HEK293 (cell line): Measurements from ENCODE around the gene N4BP3.
A peak's percentile ranks its signal among the peaks of the same experiment; 100 is the strongest.

Experiments
- GLIS1 ChIP-seq: fragments of 450-650 bp; formaldehyde crosslinking; IDR thresholded peaks from 2 replicates; pipeline ENCODE4 v1.5.1; 2016; ENCODE audit warnings: missing biosample characterization, missing genetic modification characterization
- GLIS2 ChIP-seq: fragments of 450-650 bp; formaldehyde crosslinking; IDR thresholded peaks from 2 replicates; pipeline ENCODE4 v1.5.1; 2016; ENCODE audit warnings: missing biosample characterization, missing genetic modification characterization
- HOXA7 ChIP-seq: sonication (generic); formaldehyde crosslinking; IDR thresholded peaks from 2 replicates; pipeline ENCODE4 v1.8.1; 2022; ENCODE audit warnings: missing genetic modification reagents, borderline replicate concordance
- HOXD13 ChIP-seq: sonication (generic); formaldehyde crosslinking; IDR thresholded peaks from 2 replicates; pipeline ENCODE4 v1.8.0; 2022; ENCODE audit warnings: missing genetic modification reagents, borderline replicate concordance
- KLF1 ChIP-seq: fragments of 450-650 bp; formaldehyde crosslinking; IDR thresholded peaks from 2 replicates; pipeline ENCODE4 v1.5.1; 2016; ENCODE audit warnings: missing biosample characterization, missing genetic modification characterization
- KLF7 ChIP-seq: fragments of 450-650 bp; formaldehyde crosslinking; IDR thresholded peaks from 2 replicates; pipeline ENCODE4 v1.5.1; 2016; ENCODE audit warnings: missing biosample characterization, missing genetic modification characterization, borderline replicate concordance
- OVOL3 ChIP-seq: fragments of 450-650 bp; formaldehyde crosslinking; IDR thresholded peaks from 2 replicates; pipeline ENCODE4 v1.5.1; 2016; ENCODE audit warnings: missing biosample characterization, missing genetic modification characterization
- SP2 ChIP-seq: fragments of 450-650 bp; formaldehyde crosslinking; IDR thresholded peaks from 2 replicates; pipeline ENCODE4 v1.5.1; 2016; ENCODE audit warnings: missing biosample characterization, missing genetic modification characterization
- SP3 ChIP-seq: fragments of 450-650 bp; formaldehyde crosslinking; IDR thresholded peaks from 2 replicates; pipeline ENCODE4 v1.5.1; 2016; ENCODE audit warnings: missing biosample characterization, missing genetic modification characterization
- SP7 ChIP-seq: fragments of 450-650 bp; formaldehyde crosslinking; IDR thresholded peaks from 2 replicates; pipeline ENCODE4 v1.5.1; 2016; ENCODE audit warnings: missing biosample characterization, missing genetic modification characterization
- TRIM28 ChIP-seq: IDR thresholded peaks from 2 replicates; pipeline ENCODE4 v1.6.1; 2011; ENCODE audit warnings: low read length, control low read depth, borderline replicate concordance
- ZEB2 ChIP-seq: fragments of 450-650 bp; formaldehyde crosslinking; IDR thresholded peaks from 2 replicates; pipeline ENCODE4 v1.5.1; 2016; ENCODE audit warnings: missing biosample characterization, missing genetic modification characterization
- ZFP3 ChIP-seq: fragments of 450-650 bp; formaldehyde crosslinking; IDR thresholded peaks from 2 replicates; pipeline ENCODE4 v1.5.1; 2016; ENCODE audit warnings: low read depth, missing biosample characterization, missing genetic modification characterization
- ZNF114 ChIP-seq: fragments of 450-650 bp; formaldehyde crosslinking; IDR thresholded peaks from 2 replicates; pipeline ENCODE4 v1.5.0; 2017; ENCODE audit warnings: missing biosample characterization, missing genetic modification characterization
- ZNF140 ChIP-seq: fragments of 450-650 bp; formaldehyde crosslinking; IDR thresholded peaks from 2 replicates; pipeline ENCODE4 v1.5.1; 2016; ENCODE audit warnings: missing biosample characterization, missing genetic modification characterization
- ZNF155 ChIP-seq: fragments of 450-650 bp; formaldehyde crosslinking; IDR thresholded peaks from 2 replicates; pipeline ENCODE4 v1.5.1; 2016; ENCODE audit warnings: missing biosample characterization, missing genetic modification characterization
- ZNF157 ChIP-seq: fragments of 450-650 bp; formaldehyde crosslinking; IDR thresholded peaks from 2 replicates; pipeline ENCODE4 v1.5.1; 2016; ENCODE audit warnings: missing biosample characterization, missing genetic modification characterization
- ZNF214 ChIP-seq: fragments of 450-650 bp; formaldehyde crosslinking; IDR thresholded peaks from 2 replicates; pipeline ENCODE4 v1.5.1; 2017; ENCODE audit warnings: missing biosample characterization, mild to moderate bottlenecking, missing genetic modification characterization, borderline replicate concordance
- ZNF302 ChIP-seq: fragments of 450-650 bp; formaldehyde crosslinking; IDR thresholded peaks from 2 replicates; pipeline ENCODE4 v1.5.1; 2016; ENCODE audit warnings: missing biosample characterization, missing genetic modification characterization, low read depth
- ZNF426 ChIP-seq: fragments of 450-650 bp; formaldehyde crosslinking; IDR thresholded peaks from 2 replicates; pipeline ENCODE4 v1.5.1; 2017; ENCODE audit warnings: missing biosample characterization, missing genetic modification characterization, mild to moderate bottlenecking, inconsistent platforms, moderate library complexity
- ZNF501 ChIP-seq: fragments of 450-650 bp; formaldehyde crosslinking; IDR thresholded peaks from 2 replicates; pipeline ENCODE4 v1.5.1; 2016; ENCODE audit warnings: missing biosample characterization, missing genetic modification characterization
- ZNF521 ChIP-seq: fragments of 450-650 bp; formaldehyde crosslinking; IDR thresholded peaks from 2 replicates; pipeline ENCODE4 v1.5.1; 2017; ENCODE audit warnings: missing biosample characterization, mild to moderate bottlenecking, missing genetic modification characterization
- ZNF571 ChIP-seq: fragments of 450-650 bp; formaldehyde crosslinking; IDR thresholded peaks from 2 replicates; pipeline ENCODE4 v1.5.0; 2017; ENCODE audit warnings: missing biosample characterization, missing genetic modification characterization
- ZNF76 ChIP-seq: fragments of 450-650 bp; formaldehyde crosslinking; IDR thresholded peaks from 2 replicates; pipeline ENCODE4; 2016; ENCODE audit warnings: low read depth, missing biosample characterization, missing genetic modification characterization, borderline replicate concordance
- ZNF792 ChIP-seq: fragments of 450-650 bp; formaldehyde crosslinking; IDR thresholded peaks from 2 replicates; pipeline ENCODE4 v1.5.1; 2016; ENCODE audit warnings: missing biosample characterization, missing genetic modification characterization
- ZSCAN30 ChIP-seq: fragments of 450-650 bp; IDR thresholded peaks from 2 replicates; pipeline ENCODE4 v1.5.1; 2018; ENCODE audit warnings: missing biosample characterization, mild to moderate bottlenecking, missing genetic modification characterization, moderate library complexity
- TF ChIP-seq, protein P1 (sequence below): fragments of 450-650 bp; formaldehyde crosslinking; conservative IDR thresholded peaks from 2 replicates; pipeline ENCODE4 v1.5.1; 2016; ENCODE audit warnings: low read depth, missing biosample characterization, missing genetic modification characterization
- TF ChIP-seq, protein P2 (sequence below): fragments of 450-650 bp; formaldehyde crosslinking; optimal IDR thresholded peaks from 2 replicates; pipeline ENCODE3; 2016; ENCODE audit warnings: missing biosample characterization, mild to moderate bottlenecking, missing genetic modification characterization
- TF ChIP-seq, protein P3 (sequence below): fragments of 450-650 bp; formaldehyde crosslinking; IDR thresholded peaks from 2 replicates; pipeline ENCODE4 v1.5.1; 2016; ENCODE audit warnings: missing biosample characterization, missing genetic modification characterization
- TF ChIP-seq, protein P4 (sequence below): fragments of 450-650 bp; formaldehyde crosslinking; IDR thresholded peaks from 2 replicates; pipeline ENCODE4 v1.5.1; 2017; ENCODE audit warnings: missing biosample characterization, missing genetic modification characterization
- TF ChIP-seq, protein P5 (sequence below): fragments of 450-650 bp; formaldehyde crosslinking; IDR thresholded peaks from 2 replicates; pipeline ENCODE4 v1.5.1; 2016; ENCODE audit warnings: missing biosample characterization, missing genetic modification characterization

The N4BP3 gene

DNA sequence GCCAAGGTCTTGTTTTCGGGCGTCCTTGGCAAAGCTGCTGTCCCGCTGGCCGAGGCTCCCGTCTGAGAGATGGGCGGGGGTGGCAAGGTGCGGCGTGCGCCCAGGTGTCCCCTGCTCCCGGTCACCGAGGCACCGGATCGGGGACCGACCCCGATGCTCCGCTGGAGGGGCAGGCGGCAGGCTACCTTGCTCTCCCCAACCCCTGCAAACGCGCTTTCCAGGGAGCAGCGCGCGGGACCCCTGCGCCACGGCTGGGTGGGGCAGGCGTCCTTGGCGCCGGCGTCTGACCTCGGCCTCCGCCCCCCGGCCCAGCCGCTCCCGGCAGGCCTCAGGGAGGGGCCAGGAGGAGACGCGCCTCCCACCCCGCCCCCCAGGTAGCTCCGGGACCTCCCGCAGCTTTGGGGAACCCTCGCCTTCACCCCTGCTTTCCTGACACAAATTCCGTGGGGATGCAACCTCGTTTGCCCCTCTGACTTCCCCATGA, 551 bp downstream of the N4BP3 start (continued):
- TF ChIP-seq ZNF114 (no peak), HOXD13 (no peak), ZNF571 (tag by site-specific recombination) (no peak), ZNF157 (no peak), ZSCAN30 (no peak), KLF1 (tag by site-specific recombination) (peak; percentile 79), SP7 (tag by site-specific recombination) (no peak), ZEB2 (peak; percentile 49; the same call in 1 of the 2 replicates), ZNF155 (tag by site-specific recombination) (no peak), ZNF214 (tag by site-specific recombination) (no peak), OVOL3 (tag by site-specific recombination) (no peak), GLIS2 (tag by site-specific recombination) (peak; percentile 86), TRIM28 (no peak), SP2 (peak; percentile 47), ZNF302 (tag by site-specific recombination) (no peak), ZNF140 (tag by site-specific recombination) (no peak), SP3 (peak; percentile 57), ZNF76 (tag by site-specific recombination) (peak; percentile 40; the same call in 1 of the 2 replicates), ZFP3 (no peak), ZNF521 (tag by site-specific recombination) (no peak), ZNF426 (no peak), HOXA7 (no peak), ZNF501 (tag by site-specific recombination) (no peak), ZNF792 (no peak), GLIS1 (peak; percentile 94), KLF7 (tag by site-specific recombination) (0 out of 2 replicates have a peak, but pooled peaks have one; percentile 33)
- TF ChIP-seq, protein P1, sequence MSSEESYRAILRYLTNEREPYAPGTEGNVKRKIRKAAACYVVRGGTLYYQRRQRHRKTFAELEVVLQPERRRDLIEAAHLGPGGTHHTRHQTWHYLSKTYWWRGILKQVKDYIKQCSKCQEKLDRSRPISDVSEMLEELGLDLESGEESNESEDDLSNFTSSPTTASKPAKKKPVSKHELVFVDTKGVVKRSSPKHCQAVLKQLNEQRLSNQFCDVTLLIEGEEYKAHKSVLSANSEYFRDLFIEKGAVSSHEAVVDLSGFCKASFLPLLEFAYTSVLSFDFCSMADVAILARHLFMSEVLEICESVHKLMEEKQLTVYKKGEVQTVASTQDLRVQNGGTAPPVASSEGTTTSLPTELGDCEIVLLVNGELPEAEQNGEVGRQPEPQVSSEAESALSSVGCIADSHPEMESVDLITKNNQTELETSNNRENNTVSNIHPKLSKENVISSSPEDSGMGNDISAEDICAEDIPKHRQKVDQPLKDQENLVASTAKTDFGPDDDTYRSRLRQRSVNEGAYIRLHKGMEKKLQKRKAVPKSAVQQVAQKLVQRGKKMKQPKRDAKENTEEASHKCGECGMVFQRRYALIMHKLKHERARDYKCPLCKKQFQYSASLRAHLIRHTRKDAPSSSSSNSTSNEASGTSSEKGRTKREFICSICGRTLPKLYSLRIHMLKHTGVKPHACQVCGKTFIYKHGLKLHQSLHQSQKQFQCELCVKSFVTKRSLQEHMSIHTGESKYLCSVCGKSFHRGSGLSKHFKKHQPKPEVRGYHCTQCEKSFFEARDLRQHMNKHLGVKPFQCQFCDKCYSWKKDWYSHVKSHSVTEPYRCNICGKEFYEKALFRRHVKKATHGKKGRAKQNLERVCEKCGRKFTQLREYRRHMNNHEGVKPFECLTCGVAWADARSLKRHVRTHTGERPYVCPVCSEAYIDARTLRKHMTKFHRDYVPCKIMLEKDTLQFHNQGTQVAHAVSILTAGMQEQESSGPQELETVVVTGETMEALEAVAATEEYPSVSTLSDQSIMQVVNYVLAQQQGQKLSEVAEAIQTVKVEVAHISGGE (tag by site-specific recombination) = no peak
- TF ChIP-seq, protein P2, sequence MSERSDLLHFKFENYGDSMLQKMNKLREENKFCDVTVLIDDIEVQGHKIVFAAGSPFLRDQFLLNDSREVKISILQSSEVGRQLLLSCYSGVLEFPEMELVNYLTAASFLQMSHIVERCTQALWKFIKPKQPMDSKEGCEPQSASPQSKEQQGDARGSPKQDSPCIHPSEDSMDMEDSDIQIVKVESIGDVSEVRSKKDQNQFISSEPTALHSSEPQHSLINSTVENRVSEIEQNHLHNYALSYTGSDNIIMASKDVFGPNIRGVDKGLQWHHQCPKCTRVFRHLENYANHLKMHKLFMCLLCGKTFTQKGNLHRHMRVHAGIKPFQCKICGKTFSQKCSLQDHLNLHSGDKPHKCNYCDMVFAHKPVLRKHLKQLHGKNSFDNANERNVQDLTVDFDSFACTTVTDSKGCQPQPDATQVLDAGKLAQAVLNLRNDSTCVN (tag by site-specific recombination) = peak; percentile 59
- TF ChIP-seq, protein P3, sequence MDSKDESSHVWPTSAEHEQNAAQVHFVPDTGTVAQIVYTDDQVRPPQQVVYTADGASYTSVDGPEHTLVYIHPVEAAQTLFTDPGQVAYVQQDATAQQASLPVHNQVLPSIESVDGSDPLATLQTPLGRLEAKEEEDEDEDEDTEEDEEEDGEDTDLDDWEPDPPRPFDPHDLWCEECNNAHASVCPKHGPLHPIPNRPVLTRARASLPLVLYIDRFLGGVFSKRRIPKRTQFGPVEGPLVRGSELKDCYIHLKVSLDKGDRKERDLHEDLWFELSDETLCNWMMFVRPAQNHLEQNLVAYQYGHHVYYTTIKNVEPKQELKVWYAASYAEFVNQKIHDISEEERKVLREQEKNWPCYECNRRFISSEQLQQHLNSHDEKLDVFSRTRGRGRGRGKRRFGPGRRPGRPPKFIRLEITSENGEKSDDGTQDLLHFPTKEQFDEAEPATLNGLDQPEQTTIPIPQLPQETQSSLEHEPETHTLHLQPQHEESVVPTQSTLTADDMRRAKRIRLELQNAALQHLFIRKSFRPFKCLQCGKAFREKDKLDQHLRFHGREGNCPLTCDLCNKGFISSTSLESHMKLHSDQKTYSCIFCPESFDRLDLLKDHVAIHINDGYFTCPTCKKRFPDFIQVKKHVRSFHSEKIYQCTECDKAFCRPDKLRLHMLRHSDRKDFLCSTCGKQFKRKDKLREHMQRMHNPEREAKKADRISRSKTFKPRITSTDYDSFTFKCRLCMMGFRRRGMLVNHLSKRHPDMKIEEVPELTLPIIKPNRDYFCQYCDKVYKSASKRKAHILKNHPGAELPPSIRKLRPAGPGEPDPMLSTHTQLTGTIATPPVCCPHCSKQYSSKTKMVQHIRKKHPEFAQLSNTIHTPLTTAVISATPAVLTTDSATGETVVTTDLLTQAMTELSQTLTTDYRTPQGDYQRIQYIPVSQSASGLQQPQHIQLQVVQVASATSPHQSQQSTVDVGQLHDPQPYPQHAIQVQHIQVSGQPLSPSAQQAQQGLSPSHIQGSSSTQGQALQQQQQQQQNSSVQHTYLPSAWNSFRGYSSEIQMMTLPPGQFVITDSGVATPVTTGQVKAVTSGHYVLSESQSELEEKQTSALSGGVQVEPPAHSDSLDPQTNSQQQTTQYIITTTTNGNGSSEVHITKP (tag by site-specific recombination) = no peak
- TF ChIP-seq, protein P4, sequence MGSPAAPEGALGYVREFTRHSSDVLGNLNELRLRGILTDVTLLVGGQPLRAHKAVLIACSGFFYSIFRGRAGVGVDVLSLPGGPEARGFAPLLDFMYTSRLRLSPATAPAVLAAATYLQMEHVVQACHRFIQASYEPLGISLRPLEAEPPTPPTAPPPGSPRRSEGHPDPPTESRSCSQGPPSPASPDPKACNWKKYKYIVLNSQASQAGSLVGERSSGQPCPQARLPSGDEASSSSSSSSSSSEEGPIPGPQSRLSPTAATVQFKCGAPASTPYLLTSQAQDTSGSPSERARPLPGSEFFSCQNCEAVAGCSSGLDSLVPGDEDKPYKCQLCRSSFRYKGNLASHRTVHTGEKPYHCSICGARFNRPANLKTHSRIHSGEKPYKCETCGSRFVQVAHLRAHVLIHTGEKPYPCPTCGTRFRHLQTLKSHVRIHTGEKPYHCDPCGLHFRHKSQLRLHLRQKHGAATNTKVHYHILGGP (tag by site-specific recombination) = no peak
- TF ChIP-seq, protein P5, sequence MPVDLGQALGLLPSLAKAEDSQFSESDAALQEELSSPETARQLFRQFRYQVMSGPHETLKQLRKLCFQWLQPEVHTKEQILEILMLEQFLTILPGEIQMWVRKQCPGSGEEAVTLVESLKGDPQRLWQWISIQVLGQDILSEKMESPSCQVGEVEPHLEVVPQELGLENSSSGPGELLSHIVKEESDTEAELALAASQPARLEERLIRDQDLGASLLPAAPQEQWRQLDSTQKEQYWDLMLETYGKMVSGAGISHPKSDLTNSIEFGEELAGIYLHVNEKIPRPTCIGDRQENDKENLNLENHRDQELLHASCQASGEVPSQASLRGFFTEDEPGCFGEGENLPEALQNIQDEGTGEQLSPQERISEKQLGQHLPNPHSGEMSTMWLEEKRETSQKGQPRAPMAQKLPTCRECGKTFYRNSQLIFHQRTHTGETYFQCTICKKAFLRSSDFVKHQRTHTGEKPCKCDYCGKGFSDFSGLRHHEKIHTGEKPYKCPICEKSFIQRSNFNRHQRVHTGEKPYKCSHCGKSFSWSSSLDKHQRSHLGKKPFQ = no peak
